ENCODE measurements around the gene ZNF488. TPM values are rescaled to one million over a fixed set of nuclear protein-coding genes. Genes with fewer than 3 reads are reported as not detected.

Gene ZNF488
- total and polyA plus RNA-seq, 8 donors: 0.09 to 0.16 TPM; not detected in 6

DNA sequence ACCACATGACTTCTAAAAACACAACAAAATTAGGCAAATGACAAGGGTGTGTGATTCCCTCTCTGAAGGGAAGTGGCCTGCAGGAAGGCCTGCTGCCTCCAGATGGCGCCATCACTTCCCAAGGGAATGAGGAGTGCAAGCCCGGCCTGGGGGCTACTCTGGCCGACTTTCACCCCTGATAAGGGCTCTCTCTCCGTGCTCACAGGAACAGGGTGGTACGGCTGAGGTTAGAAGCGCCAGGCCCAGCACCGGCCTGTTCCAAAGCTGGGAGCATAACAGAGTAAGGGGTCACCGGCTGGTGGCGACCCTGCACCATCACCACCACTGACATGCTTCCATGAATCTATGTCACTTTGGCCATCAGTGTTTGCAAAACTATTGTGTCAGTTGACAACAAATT lies 22.8 kb downstream of the ZNF488 start:
- Histone ChIP-seq H3K36me3 (no peaks in the 10 kb centered on the region), H3K27ac (no peak overlapping the region), H3K9me3 (no peaks in the 10 kb centered on the region), H3K4me3 (no peak overlapping the region), H3K27me3 (no peaks in the 10 kb centered on the region), H3K4me1 (no peaks in the 10 kb centered on the region)
- peak in 3 of 6 donors; percentile 33 to 79 (median 35) for DNase-seq
- intact Hi-C loops (cut with DNase I): no loop called here
- 55% methylated on average over 9 of the region's 9 CpGs for whole genome bisulfite sequencing, 2 donors
- FAIRE-seq: no peak
- ATAC-seq: peak in 3 of 4 donors; percentile 45 to 75 (median 66)
- TF ChIP-seq, protein P1, sequence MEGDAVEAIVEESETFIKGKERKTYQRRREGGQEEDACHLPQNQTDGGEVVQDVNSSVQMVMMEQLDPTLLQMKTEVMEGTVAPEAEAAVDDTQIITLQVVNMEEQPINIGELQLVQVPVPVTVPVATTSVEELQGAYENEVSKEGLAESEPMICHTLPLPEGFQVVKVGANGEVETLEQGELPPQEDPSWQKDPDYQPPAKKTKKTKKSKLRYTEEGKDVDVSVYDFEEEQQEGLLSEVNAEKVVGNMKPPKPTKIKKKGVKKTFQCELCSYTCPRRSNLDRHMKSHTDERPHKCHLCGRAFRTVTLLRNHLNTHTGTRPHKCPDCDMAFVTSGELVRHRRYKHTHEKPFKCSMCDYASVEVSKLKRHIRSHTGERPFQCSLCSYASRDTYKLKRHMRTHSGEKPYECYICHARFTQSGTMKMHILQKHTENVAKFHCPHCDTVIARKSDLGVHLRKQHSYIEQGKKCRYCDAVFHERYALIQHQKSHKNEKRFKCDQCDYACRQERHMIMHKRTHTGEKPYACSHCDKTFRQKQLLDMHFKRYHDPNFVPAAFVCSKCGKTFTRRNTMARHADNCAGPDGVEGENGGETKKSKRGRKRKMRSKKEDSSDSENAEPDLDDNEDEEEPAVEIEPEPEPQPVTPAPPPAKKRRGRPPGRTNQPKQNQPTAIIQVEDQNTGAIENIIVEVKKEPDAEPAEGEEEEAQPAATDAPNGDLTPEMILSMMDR (IDR thresholded peaks at IDR 0.05): peak; percentile 60 to 71 (median 67)

DNA sequence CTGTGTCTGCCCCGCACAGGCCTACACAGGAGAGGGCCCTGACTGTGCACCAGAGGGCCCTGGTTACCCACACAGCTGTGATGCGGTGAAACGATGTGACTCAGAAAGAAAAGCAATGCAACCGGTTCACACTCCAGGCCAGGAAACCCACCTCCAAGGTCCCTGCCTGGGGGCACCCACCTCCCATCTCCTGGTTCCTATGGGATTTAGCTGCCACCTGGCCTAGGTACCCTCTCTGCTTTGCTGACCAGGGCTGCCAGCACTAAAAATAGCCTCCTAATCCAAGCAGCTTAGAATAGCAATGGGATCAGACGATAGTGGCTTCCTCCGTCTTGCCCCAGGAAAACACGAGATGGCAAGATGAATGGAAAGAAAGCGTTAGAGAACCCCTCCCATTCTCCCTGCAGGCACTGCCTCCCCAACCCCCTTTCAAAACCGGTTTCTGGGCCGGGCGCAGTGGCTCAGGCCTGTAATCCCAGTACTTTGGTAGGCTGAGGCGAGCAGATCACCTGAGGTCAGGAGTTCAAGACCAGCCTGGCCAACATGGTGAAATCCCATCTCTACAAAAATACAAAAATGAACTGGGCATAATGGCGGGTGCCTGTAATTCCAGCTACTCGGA lies 23.6 kb downstream of the ZNF488 start:
- H3K27ac ChIP-seq: no peak overlapping the region
- H3K4me3 ChIP-seq: no peak overlapping the region
- H3K4me1 ChIP-seq: no peaks in the 10 kb centered on the region
- H3K36me3 ChIP-seq: no peaks in the 10 kb centered on the region
- intact Hi-C loops (cut with DNase I): no loop called here
- H3K27me3 ChIP-seq: no peaks in the 10 kb centered on the region
- 81 to 86% methylated on average over 14 of the region's 14 CpGs for WGBS, 2 donors
- TF ChIP-seq, protein P1 (IDR thresholded peaks at IDR 0.05): no peak
- no peak for FAIRE-seq
- peak in 1 of 6 donors; percentile 28 for DNase-seq
- H3K9me3 ChIP-seq: no peaks in the 10 kb centered on the region
- no peak for ATAC-seq

DNA sequence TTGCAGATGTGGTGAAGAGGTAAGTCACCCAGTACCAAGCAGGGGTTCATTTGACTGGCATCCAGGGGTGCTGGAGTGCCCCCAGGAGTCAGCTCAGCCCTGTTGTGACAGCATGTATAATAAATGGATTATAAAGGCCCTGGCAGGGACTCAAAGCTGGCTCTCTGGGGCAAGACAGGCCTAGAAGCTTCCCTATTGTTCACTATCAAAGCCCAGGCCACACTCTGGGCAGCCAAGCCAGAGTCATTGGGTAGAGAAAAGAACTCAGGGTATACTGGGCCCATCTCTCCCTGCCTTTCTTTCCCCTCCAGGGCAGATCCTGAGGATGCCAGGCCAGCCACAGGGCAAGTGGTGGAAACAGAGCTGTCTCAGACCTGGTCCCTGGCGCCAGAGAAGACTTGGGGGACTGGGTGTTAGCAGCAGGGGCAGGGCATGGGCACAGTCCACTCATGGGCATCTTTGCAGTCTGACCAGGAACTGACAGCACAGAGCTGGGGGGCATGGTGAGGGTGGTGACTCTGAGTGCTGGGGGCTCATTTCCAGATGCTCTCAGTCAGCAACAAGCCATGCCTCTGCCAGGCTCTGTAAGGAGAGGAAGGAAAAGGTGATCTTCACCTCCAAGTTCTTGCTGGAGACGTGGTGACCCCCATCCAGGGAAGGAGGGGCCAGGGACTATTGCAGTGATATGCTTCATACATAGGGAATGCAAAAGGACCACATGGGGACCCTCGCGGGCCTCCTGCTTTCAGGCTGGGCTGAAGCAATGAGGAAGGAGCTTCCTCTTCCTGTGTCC lies 24.3 kb downstream of the ZNF488 start:
- intact Hi-C loops (cut with DNase I): no loop called here
- Histone ChIP-seq H3K4me3 (no peak overlapping the region), H3K27ac (no peak overlapping the region), H3K4me1 (no peaks in the 10 kb centered on the region), H3K27me3 (no peaks in the 10 kb centered on the region), H3K36me3 (no peaks in the 10 kb centered on the region), H3K9me3 (no peaks in the 10 kb centered on the region)
- peak in 1 of 6 donors; percentile 38 for DNase-seq
- 70 to 87% methylated on average over 4 of the region's 4 CpGs for WGBS, 2 donors
- TF ChIP-seq, protein P1 (IDR thresholded peaks at IDR 0.05): no peak
- no peak for FAIRE-seq
- ATAC-seq: no peak

DNA sequence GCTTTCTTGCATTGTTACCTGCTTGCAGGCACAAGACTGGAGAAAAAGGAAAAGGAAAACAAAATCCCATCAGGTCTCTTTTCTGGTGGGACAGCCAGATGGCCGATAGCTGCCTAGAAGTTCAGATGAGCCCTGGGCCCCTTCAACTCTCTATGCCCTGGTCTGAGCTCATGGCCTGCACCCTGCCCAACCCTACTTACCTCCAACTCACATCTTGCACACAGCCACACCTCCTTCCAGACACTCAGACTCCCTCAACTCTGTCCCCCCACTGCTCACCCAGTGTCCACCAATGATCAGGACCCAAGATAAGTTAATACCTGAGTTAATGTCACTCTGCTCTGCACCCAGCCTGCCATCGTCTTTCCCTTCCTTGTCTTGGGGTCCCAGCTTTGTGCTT lies 25.0 kb downstream of the ZNF488 start:
- Histone ChIP-seq H3K9me3 (no peaks in the 10 kb centered on the region), H3K36me3 (no peaks in the 10 kb centered on the region), H3K27me3 (no peaks in the 10 kb centered on the region), H3K4me1 (no peaks in the 10 kb centered on the region), H3K4me3 (no peak overlapping the region), H3K27ac (no peak overlapping the region)
- FAIRE-seq (no peak), ATAC-seq (no peak), DNase-seq (no peak)
- WGBS, 2 donors: 84 to 97% methylated on average over 2 of the region's 2 CpGs
- TF ChIP-seq, protein P1 (IDR thresholded peaks at IDR 0.05): no peak
- intact Hi-C loops (cut with DNase I): no loop called here

DNA sequence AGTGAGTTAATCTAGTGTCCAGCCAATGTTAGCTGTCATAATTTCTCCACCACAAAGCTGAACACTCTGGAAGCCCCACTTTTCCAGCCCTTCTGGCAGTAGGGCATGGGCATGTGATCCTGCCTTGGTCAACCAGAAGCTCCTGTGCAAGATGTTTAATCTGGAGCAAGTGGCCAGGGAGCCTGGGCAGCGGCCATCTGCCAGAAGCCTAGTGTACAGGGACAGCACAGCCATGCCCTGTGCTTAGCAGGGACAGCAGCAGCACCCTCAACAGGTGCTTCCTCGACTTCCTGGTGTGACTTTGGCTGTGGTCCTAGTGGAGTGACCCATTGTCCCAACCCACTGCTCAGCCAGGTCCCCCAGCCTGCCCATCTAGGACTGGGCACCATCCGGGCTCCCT lies 25.6 kb downstream of the ZNF488 start:
- peak in 2 of 6 donors; percentile 26 to 35 for DNase-seq
- WGBS, 2 donors: 75 to 78% methylated on average over 3 of the region's 3 CpGs

More for the DNA sequence above, 25.6 kb downstream of the ZNF488 start:
- Histone ChIP-seq H3K27me3 (no peaks in the 10 kb centered on the region), H3K27ac (no peak overlapping the region), H3K4me3 (no peak overlapping the region), H3K36me3 (no peaks in the 10 kb centered on the region), H3K4me1 (no peaks in the 10 kb centered on the region), H3K9me3 (no peaks in the 10 kb centered on the region)
- intact Hi-C loops (cut with DNase I): no loop called here
- no peak for FAIRE-seq
- TF ChIP-seq, protein P1 (IDR thresholded peaks at IDR 0.05): no peak
- ATAC-seq: no peak
